ENCODE measurements around the gene IL1RL2. TPM values are rescaled to one million over a fixed set of nuclear protein-coding genes. Genes with fewer than 3 reads are reported as not detected.

The IL1RL2 gene
- total RNA-seq, 1 donor from 2014 or later: not detected

GRCh38 chr2:102190430-102191107, 3.7 kb downstream of the IL1RL2 start:
- H3K36me3 ChIP-seq: no peaks in the 10 kb centered on the region
- no peak for TF ChIP-seq CTCF (IDR thresholded peaks at IDR 0.05)
- ATAC-seq (no peak), DNase-seq (no peak)
- no peak overlapping the region for H3K27ac ChIP-seq
- H3K4me1 ChIP-seq: peaks cover 11% of the 10 kb centered on the region
- H3K4me3 ChIP-seq: no peak overlapping the region
- no peaks in the 10 kb centered on the region for H3K9me3 ChIP-seq
- H3K27me3 ChIP-seq (ENCODE audit: low read depth): no peaks in the 10 kb centered on the region
- intact Hi-C loops (cut with DNase I): no loop called here

- DNase-seq (no peak), ATAC-seq (no peak)
- Histone ChIP-seq H3K4me3 (no peak overlapping the region), H3K9me3 (no peaks in the 10 kb centered on the region), H3K4me1 (peaks cover 9% of the 10 kb centered on the region), H3K36me3 (no peaks in the 10 kb centered on the region), H3K27ac (no peak overlapping the region), H3K27me3 (ENCODE audit: low read depth) (no peaks in the 10 kb centered on the region)
- no peak for TF ChIP-seq CTCF (IDR thresholded peaks at IDR 0.05)
- intact Hi-C loops (cut with DNase I): no loop called here
Observed at GRCh38 chr2:102191501-102191900, 4.7 kb downstream of the IL1RL2 start.

- DNase-seq (no peak), ATAC-seq (no peak)
- Histone ChIP-seq H3K9me3 (no peaks in the 10 kb centered on the region), H3K4me1 (no peaks in the 10 kb centered on the region), H3K36me3 (no peaks in the 10 kb centered on the region), H3K27me3 (ENCODE audit: low read depth) (no peaks in the 10 kb centered on the region), H3K27ac (no peak overlapping the region), H3K4me3 (no peak overlapping the region)
- no peak for TF ChIP-seq CTCF (IDR thresholded peaks at IDR 0.05)
- intact Hi-C loops (cut with DNase I): no loop called here
Observed at GRCh38 chr2:102193074-102193473, 6.3 kb downstream of the IL1RL2 start.

GRCh38 chr2:102194609-102195268, 7.9 kb downstream of the IL1RL2 start:
- H3K27ac ChIP-seq: no peak overlapping the region
- no peak for DNase-seq
- no peaks in the 10 kb centered on the region for H3K27me3 ChIP-seq (ENCODE audit: low read depth)
- intact Hi-C loops (cut with DNase I): no loop called here
- no peaks in the 10 kb centered on the region for H3K36me3 ChIP-seq
- no peak for ATAC-seq
- H3K4me3 ChIP-seq: no peak overlapping the region
- no peaks in the 10 kb centered on the region for H3K9me3 ChIP-seq
- H3K4me1 ChIP-seq: no peaks in the 10 kb centered on the region
- no peak for TF ChIP-seq CTCF (IDR thresholded peaks at IDR 0.05)

GRCh38 chr2:102197389-102198137, 10.7 kb downstream of the IL1RL2 start:
- ATAC-seq: no peak
- Histone ChIP-seq H3K36me3 (no peaks in the 10 kb centered on the region), H3K27me3 (ENCODE audit: low read depth) (no peaks in the 10 kb centered on the region), H3K4me1 (no peaks in the 10 kb centered on the region), H3K4me3 (no peak overlapping the region), H3K9me3 (no peaks in the 10 kb centered on the region), H3K27ac (no peak overlapping the region)
- no peak for DNase-seq
- intact Hi-C loops (cut with DNase I): no loop called here
- no peak for TF ChIP-seq CTCF (IDR thresholded peaks at IDR 0.05)

All from lower lobe of right lung (tissue), 2 donors.